ENCODE results near the gene MTO1.
"Not testable (repeated sequence)": the region's sequence is repeated elsewhere in the genome, so short reads cannot be mapped to it uniquely, and the experiment has no call there.

MTO1 gene

DNA sequence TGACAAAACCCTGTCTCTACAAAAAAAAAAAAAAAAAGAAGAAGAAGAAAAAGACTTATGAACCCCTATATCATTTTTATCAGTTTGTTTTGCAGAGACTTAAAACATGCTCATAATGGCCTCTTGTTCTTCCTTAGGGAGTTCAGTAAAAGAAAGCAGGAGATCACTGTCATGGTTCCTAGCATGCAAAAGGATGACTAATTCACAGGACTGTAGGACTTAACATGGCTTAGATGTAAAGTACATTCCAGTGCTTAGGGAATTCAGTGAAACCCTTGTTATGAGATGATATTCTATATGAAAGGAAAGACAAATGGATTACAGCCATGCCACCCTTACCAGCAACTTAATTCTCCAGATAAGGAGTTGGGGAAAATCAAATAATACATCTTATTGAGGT is 29.8 kb downstream of the MTO1 start:
- ChIA-PET POLR2A (ENCODE audit: low non-redundant PET) (no interaction called here), CTCF (no interaction called here)
- H3K27ac ChIP-seq, result no peak overlapping the region
- DNase-seq (ENCODE audit: low spot score), result no peak
- TF ChIP-seq, protein P1, sequence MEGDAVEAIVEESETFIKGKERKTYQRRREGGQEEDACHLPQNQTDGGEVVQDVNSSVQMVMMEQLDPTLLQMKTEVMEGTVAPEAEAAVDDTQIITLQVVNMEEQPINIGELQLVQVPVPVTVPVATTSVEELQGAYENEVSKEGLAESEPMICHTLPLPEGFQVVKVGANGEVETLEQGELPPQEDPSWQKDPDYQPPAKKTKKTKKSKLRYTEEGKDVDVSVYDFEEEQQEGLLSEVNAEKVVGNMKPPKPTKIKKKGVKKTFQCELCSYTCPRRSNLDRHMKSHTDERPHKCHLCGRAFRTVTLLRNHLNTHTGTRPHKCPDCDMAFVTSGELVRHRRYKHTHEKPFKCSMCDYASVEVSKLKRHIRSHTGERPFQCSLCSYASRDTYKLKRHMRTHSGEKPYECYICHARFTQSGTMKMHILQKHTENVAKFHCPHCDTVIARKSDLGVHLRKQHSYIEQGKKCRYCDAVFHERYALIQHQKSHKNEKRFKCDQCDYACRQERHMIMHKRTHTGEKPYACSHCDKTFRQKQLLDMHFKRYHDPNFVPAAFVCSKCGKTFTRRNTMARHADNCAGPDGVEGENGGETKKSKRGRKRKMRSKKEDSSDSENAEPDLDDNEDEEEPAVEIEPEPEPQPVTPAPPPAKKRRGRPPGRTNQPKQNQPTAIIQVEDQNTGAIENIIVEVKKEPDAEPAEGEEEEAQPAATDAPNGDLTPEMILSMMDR (conservative IDR thresholded peaks at IDR 0.05; ENCODE audit: low read depth), result no peak

- no peak for DNase-seq (ENCODE audit: low spot score)
- TF ChIP-seq, protein P1 (conservative IDR thresholded peaks at IDR 0.05; ENCODE audit: low read depth), result no peak
- ChIA-PET CTCF (interaction anchor here (0.7 kb wide), 1 partner anchor 1192 kb away, joined by 4 read pairs; no protein-coding TSS in a partner anchor), POLR2A (ENCODE audit: low non-redundant PET) (no interaction called here)
- H3K27ac ChIP-seq, result no peak overlapping the region
These were observed 36.4 kb downstream of the MTO1 start for GRCh38 chr6:73497915-73498314.

DNA sequence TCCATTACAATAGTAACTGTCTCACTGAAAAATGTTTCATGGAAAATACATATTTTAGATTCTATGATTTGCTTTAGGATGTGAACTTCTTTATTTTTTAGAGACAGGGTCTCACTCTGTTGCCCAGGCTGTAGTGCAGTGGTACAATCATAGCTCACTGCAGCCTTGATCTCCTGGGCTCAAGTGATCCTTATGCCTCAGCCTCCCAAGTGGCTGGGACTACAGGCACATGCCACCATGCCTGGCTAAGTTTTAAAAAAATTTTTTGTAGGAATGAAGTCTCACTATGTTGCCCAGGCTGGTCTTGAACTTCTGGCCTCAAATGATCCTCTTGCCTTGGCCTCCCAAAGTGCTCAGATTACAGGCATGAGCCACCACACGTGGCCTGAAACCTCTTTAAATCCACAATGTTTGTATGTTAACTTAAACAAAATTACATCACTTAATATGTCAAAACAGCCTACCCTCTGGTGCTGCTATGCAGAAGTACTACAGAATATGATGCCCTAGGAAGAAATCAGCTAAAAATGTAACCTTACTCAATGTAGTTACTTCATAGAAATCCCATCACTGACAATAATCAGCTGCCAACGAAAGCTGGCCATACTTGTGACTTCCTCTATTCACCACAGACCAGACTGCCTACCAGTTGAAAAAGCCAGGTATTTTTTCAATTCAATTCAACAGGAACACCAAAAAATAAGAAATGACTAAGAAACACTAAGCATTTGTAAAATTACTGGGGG is 41.7 kb downstream of the MTO1 start:
- ChIA-PET POLR2A (ENCODE audit: low non-redundant PET) (no interaction called here), CTCF (interaction anchor here (0.9 kb wide), 1 partner anchor 9 kb away, joined by 3 read pairs; no protein-coding TSS in a partner anchor)
- TF ChIP-seq, protein P1 (conservative IDR thresholded peaks at IDR 0.05; ENCODE audit: low read depth), result no peak
- no peak overlapping the region for H3K27ac ChIP-seq
- DNase-seq (ENCODE audit: low spot score), result no peak

DNA sequence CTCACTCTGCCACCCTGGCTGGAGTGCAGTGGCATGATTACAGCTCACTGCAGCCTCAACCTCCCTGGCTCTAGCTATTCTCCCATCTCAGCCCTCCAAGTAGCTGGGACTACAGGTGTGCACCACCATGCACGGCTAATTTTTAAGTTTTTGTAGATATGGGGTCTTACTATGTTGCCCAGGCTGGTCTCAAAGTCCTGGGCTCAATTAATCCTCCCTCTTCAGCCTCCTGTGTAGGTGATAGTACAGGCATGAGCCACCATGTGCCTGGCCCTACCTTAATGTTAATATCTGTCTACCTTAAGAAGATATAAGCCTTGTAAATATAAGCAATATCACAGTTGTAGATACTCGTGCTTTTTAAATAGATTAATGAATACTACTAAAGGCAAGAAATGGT is 42.6 kb downstream of the MTO1 start:
- DNase-seq (ENCODE audit: low spot score), result no peak
- ChIA-PET CTCF (no interaction called here), POLR2A (ENCODE audit: low non-redundant PET) (no interaction called here)
- TF ChIP-seq, protein P1 (conservative IDR thresholded peaks at IDR 0.05; ENCODE audit: low read depth), result no peak
- no peak overlapping the region for H3K27ac ChIP-seq

DNA sequence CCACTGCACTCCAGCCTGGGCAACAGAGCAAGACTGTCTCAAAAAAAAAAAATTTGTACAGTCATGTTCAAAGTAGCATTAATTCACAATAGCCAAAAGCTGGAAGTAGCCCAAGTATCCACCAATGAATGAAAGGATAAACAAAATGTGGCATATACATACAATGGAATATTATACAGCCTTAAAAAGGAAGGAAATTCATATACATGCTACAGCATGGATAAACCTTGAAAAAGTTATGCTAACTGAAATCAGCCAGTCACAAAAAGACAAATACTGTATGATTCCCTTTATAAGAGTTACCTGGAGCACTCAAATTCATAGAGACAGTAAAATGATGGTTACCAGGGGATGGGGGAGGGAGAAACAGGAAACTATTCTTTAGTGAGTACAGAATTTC is 43.6 kb downstream of the MTO1 start:
- H3K27ac ChIP-seq, result no peak overlapping the region
- no peak for DNase-seq (ENCODE audit: low spot score)
- TF ChIP-seq, protein P1 (conservative IDR thresholded peaks at IDR 0.05; ENCODE audit: low read depth), result no peak
- ChIA-PET CTCF (no interaction called here), POLR2A (ENCODE audit: low non-redundant PET) (no interaction called here)

- POLR2A ChIA-PET (ENCODE audit: low non-redundant PET); H3K27ac ChIP-seq; DNase-seq (ENCODE audit: low spot score); CTCF ChIA-PET: not testable (repeated sequence)
These were observed 44.2 kb downstream of the MTO1 start for GRCh38 chr6:73505705-73506104.

DNA sequence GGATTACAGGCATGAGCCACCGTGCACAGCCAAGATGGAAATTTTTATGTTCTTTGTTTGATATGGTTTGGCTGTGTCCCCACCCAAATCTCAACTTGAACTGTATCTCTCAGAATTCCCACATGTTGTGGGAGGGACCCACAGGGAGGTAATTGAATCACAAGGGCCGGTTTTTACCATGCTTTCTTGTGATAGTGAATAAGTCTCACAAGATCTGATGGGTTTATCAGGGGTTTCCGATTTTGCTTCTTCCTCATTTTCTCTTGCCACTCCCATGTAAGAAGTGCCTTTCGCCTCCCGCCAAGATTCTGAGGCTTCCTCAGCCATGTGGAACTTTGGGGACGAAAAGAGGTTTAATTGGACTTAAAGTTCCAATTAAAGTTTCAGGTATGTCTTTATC is 44.7 kb downstream of the MTO1 start:
- TF ChIP-seq, protein P1 (conservative IDR thresholded peaks at IDR 0.05; ENCODE audit: low read depth), result no peak
- no peak overlapping the region for H3K27ac ChIP-seq
- POLR2A ChIA-PET (ENCODE audit: low non-redundant PET), result no interaction called here
- CTCF ChIA-PET, result no interaction called here
- no peak for DNase-seq (ENCODE audit: low spot score)

All from RWPE1 (cell line).